ENCODE measurements around the gene AKR7A3.

GRCh38 chr1:19321071-19321470 is 32.5 kb upstream of the AKR7A3 start:
- TF ChIP-seq EZH2 (IDR thresholded peaks at IDR 0.05; ENCODE audit: low read length, unreplicated experiment) (no peak), CTCF (conservative IDR thresholded peaks at IDR 0.05; ENCODE audit: low read depth, low read length) (no peak)

Data from PC-3 (cell line).